Measurements from ENCODE around the gene MICAL2.

The MICAL2 gene

GRCh38 chr11:12098601-12099000 lies 11.8 kb upstream of the MICAL2 start:
- no peak for DNase-seq (ENCODE audit: low spot score)

DNA sequence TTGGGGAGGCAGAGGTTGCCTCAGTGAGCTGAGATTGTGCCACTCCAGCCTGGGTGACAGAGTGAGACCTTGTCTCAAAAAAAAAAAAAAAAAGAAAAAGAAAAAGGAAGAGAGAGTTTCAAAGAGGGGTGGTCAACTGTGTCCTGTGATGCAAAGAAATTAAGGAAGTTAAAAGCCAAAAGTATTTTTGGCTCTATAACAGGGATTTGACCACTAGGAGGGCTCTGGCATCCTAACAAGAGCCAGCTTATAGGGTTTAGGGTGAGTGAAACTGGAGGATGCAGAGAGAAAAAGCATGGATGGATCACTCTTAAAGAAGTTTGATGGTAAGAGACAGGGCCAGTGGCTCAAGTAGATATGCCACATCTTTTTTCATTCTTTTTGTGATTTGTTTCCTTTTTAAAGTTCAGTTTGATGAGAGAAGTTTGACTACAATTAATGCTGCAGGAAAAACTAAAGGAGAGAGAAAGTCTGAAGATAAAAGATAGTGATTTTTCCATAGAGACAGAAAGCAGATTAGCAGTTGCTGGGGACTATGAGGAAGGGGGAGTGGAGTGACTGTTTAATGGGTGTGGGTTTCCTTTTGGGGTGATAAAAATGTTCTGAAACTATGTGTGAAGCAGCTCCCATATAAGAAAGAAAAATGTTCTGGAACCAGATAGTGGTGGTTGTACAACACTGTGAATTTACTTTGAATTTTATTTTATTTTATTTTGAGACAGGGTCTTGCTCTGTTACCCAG lies 11.1 kb upstream of the MICAL2 start:
- DNase-seq (ENCODE audit: low spot score), result no peak

- DNase-seq (ENCODE audit: low spot score), result no peak
Observed at GRCh38 chr11:12100429-12100828, 10.0 kb upstream of the MICAL2 start.

DNA sequence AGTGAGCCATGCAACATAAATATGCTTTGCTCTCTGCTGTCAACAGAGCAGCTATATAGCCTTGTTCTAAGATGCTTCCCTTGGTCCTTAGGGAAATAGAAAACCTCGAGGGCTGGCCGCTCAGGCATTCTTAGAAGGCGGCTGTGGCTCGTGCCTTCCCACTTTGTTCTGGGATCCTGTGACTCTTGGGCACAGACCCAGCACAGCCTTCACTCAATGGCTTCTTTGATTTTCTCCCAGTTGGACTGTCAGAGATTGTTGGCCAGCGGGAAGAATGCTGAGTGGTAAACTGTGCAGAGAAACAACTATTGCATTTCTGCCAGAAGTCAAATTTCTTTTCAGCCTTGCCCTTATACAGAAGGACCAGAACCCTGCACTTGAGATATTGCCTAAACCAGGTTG lies 9.5 kb upstream of the MICAL2 start:
- no peak for DNase-seq (ENCODE audit: low spot score)

DNA sequence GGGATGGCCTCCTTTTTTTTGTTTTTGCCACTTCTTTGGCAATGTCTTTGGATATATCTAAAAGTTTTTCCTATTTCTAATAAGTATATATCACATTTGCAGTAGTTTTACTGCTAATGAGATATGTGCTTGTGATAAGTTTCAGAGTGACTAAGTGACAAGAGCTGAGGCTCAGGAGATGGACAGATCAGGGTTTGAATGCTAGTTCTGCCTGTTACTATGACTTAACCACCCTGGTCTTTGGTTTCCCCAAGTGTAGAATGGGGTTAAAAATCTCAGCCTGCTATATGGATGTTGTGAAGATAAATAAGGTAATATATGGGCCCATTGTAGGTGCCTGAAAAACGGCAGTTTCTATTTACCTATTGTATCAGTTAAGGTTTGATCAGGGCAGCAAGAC lies 9.1 kb upstream of the MICAL2 start:
- DNase-seq (ENCODE audit: low spot score), result no peak

DNA sequence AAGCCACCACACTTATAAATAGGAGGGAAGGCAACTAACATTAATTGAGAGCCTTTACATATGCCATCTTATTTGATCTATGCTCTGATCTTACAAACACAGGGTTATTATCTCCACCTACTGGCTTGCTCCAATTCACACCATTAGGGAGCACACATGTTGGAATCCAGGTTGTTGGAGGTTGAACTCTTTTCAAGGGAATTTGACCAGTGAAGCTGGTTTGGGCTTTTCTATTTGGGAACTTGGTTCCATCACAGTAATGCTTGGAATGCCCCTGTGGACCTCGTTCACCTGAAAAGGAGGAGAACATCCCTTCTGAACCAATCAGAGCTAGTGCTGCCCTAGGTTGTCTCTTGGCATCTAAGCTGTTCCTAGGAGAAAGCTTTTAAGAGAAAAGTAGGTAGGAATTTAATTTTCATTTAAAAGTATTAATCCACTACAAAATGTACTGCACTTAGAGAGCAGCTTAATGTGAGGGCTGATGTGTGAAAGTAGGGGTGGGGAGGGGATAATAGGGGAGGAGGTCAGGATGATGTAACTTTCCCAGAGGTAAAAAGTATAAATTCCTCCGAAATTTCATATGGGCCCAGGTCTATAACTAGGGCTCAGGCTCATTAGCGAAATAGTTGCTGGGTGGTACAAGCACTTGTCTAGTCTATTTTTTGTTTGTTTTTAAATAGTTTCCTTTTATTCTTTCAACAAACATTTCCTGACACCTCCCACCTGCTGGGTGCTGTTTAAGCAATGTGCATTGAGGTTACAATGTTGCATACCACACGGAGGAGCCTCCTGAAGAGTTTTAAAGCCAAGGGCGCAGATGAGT lies 7.6 kb upstream of the MICAL2 start:
- DNase-seq (ENCODE audit: low spot score), result no peak

DNA sequence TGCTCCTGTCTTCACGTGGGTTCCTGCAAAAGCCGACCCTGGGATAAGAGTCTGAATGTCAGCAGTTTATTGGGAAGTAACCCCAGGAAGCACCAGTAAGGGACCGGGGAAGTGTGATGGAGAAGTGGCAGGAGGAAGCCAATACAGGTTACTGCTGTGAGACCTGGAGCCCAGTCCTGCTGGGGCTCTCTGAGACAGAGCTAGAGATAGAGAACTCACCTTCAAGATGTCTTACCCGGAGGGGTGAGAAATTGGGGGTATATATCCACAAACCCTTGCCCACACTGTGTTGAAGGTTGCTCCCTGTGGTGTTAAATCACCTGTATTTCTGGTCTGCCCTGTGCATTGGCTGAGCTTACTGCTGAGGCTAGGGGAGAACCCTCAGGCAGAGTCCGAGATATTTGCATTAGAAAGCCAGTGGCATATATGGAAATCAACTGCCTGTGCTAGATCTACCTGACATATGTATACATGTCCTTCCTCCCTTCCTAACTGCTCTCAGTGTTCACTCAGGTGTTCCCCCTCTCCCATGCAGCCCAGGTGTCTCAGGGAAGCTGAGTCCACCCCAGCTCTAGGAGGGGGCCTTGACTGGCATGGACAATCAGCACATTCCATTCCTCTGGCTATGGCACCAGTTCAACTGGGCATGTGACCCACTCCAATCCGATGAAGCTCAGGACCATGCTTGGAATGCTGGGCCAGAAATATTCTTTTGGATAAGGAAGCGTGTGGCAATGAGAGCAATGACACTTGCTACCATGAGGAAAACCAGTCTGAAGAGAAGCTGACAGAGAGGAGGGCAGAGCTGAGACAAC lies 6.8 kb upstream of the MICAL2 start:
- DNase-seq (ENCODE audit: low spot score), result no peak

DNA sequence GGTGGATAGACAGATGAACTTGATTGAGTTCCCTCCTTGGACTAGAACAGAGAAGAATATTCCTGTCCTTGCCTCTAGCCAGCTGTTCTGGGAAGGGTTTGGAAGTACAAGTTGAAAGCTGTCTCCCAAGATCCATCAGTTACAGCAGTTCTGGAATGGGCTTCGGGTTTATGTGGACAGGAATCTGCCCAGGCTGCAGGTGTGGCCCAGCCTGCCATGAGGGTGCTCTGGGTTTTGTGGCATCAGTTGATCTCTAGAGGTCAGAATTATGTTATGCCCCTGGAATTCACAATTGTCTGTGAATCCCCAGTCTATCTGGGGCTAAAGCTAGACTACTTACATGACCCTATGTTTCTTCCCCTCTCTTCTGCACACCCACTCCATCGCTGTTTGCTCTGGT lies 4.9 kb upstream of the MICAL2 start:
- DNase-seq (ENCODE audit: low spot score), result no peak

DNA sequence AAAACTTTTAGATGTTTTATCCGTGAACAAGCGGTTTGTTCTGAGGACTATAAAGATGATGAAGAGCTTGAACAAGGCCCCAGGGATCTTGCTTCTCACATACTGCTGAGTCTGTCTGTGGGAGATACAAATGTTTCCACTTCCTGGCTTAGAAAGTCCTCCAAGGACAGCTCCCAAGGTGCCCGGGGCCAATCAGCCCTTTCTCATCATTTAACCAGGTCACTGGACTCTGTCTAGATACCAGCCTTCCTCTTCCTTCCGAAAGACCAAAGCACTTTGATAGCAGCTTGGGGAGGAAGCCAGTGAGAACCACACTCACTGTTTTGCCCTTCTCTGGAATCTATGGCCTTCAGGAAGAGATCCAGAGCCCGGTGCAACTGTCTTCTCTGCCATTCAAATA lies 4.3 kb upstream of the MICAL2 start:
- DNase-seq (ENCODE audit: low spot score), result no peak

GRCh38 chr11:12106501-12106900 lies 3.9 kb upstream of the MICAL2 start:
- DNase-seq (ENCODE audit: low spot score), result no peak

- DNase-seq (ENCODE audit: low spot score), result no peak
Observed at GRCh38 chr11:12108875-12109453, 1.4 kb upstream of the MICAL2 start.

DNA sequence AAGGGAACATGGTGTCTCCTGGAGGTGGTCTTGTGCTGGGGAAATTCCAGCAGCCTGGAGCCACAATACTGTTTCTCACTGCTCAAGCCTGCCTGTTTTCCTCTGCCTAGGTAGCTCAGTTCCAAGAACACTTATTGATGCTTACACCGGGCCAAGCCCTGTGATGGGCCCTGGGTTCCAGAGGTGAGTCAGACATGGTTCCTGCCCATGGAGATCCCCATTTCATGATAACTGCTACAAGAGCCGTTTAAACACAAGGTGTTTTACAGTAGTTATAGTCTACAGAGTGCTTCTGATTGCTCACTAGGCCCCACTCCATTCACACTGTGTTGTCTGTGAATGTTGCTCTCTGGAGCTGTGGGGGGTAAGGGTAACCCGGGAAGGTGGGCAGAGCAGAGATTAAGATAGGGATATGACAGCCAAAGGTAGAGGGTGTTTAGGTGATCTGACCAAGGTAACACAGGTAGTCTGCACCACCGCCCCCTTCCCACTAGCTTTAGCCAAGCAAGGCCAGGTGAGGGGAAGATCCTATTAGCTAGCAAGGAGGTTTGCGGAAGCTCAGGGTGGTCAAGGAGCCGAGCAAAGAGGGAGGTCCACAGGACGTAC lies 696 bp upstream of the MICAL2 start:
- no peak for DNase-seq (ENCODE audit: low spot score)

GRCh38 chr11:12110714-12111548 lies 541 bp downstream of the MICAL2 start:
- no peak for DNase-seq (ENCODE audit: low spot score)

- no peak for DNase-seq (ENCODE audit: low spot score)
Observed at GRCh38 chr11:12111549-12112520, 1.4 kb downstream of the MICAL2 start.

GRCh38 chr11:12112750-12113149 lies 2.4 kb downstream of the MICAL2 start:
- no peak for DNase-seq (ENCODE audit: low spot score)

- no peak for DNase-seq (ENCODE audit: low spot score)
Observed at GRCh38 chr11:12113294-12113693, 2.9 kb downstream of the MICAL2 start.

DNA sequence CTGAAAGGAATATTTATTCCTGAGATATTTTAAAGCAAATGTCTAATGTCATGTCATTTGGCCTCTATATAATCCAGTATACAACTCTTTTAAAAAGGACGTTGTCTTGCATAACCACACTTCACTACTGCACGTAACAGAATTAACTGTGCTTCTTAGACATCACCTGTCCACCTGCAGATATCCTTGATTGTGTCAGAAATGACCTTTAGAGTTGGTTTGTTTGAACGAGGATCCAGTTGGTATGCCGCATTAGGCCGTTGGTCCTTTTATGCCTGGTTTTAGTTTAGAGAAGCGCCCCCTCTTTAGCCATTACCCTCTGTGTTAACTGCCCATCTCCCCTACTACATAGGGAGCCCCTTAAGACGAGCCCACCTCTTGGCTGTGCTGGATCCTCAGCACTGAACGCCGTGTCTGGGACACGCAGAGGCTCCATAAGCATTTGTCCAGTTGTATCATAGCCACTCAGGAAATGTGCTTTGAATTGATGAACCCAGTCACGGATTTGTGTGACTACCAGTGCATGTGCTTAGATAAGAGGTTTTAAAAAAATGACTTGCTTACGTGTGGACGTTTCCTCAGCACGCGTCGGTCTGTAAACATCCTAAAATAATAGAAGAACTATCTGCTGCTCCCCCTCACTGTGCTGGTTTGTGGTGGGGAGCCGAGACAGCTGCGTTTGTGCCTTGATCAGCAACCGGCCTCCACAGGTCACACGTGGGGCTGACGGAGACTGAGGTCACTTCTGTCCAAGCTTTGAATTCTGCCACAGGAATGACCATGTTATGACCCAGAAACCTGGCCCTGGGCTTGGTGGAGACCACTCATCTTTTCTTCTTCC lies 4.0 kb downstream of the MICAL2 start:
- DNase-seq (ENCODE audit: low spot score), result no peak

- no peak for DNase-seq (ENCODE audit: low spot score)
Observed at GRCh38 chr11:12116425-12117032, 6.1 kb downstream of the MICAL2 start.
